GM15510 (cell line): ENCODE results near the gene XYLT2.

ENCODE experiments used
- POLR2A ChIP-seq: IDR thresholded peaks from 3 replicates; pipeline ENCODE4 v1.6.1; 2011; ENCODE audit warnings: borderline replicate concordance; ENCODE audit not compliant: insufficient read length; ENCODE audit errors: extremely low read depth

XYLT2 gene

GRCh38 chr17:50345432-50346312 lies at the start of gene XYLT2:
XYLT2 (plus strand) TSS chr17:50346126; CDS start chr17:50346141, 15 bp downstream.
- peak; percentile 87 for TF ChIP-seq POLR2A

- TF ChIP-seq POLR2A: no peak
Observed at GRCh38 chr17:50297407-50297865, 48.5 kb upstream of the XYLT2 start.

- TF ChIP-seq POLR2A: no peak
Observed at GRCh38 chr17:50298018-50298417, 47.9 kb upstream of the XYLT2 start.

GRCh38 chr17:50299776-50300175 lies 46.1 kb upstream of the XYLT2 start:
- no peak for TF ChIP-seq POLR2A

GRCh38 chr17:50301891-50302584 lies 43.9 kb upstream of the XYLT2 start:
- TF ChIP-seq POLR2A: no peak

- TF ChIP-seq POLR2A: no peak
Observed at GRCh38 chr17:50303051-50303450, 42.9 kb upstream of the XYLT2 start.

- no peak for TF ChIP-seq POLR2A
Observed at GRCh38 chr17:50303596-50303995, 42.3 kb upstream of the XYLT2 start.

GRCh38 chr17:50304781-50305404 lies 41.0 kb upstream of the XYLT2 start:
- TF ChIP-seq POLR2A: no peak

- no peak for TF ChIP-seq POLR2A
Observed at GRCh38 chr17:50307654-50308053, 38.3 kb upstream of the XYLT2 start.

GRCh38 chr17:50308666-50309065 lies 37.3 kb upstream of the XYLT2 start:
- no peak for TF ChIP-seq POLR2A

- TF ChIP-seq POLR2A: no peak
Observed at GRCh38 chr17:50310455-50311111, 35.3 kb upstream of the XYLT2 start.

- TF ChIP-seq POLR2A: no peak
Observed at GRCh38 chr17:50311112-50311460, 34.8 kb upstream of the XYLT2 start.

- no peak for TF ChIP-seq POLR2A
Observed at GRCh38 chr17:50311483-50311882, 34.4 kb upstream of the XYLT2 start.

GRCh38 chr17:50312308-50312707 lies 33.6 kb upstream of the XYLT2 start:
- TF ChIP-seq POLR2A: no peak
